ENCODE measurements around the gene KLK12.

The KLK12 gene

GRCh38 chr19:50979758-50980157 is 55.0 kb downstream of the KLK12 start:
- DNase-seq = no peak
